ENCODE measurements around the gene VAC14.
"Not testable (repeated sequence)": the region's sequence is repeated elsewhere in the genome, so short reads cannot be mapped to it uniquely, and the experiment has no call there.

Gene VAC14

GRCh38 chr16:70676675-70677498 is 124.1 kb downstream of the VAC14 start:
- DNase-seq (ENCODE audit: insufficient read length, low spot score) (no peak), FAIRE-seq (no peak)
- no peak for TF ChIP-seq POU2F2 (IDR thresholded peaks at IDR 0.05; ENCODE audit: low read depth, low read length)
- no peak for TF ChIP-seq SPI1 (IDR thresholded peaks at IDR 0.05; ENCODE audit: low read depth, low read length)
- no peak for TF ChIP-seq POLR2AphosphoS5 (IDR thresholded peaks at IDR 0.05; ENCODE audit: low read depth, low read length)
- TF ChIP-seq PAX5 (IDR thresholded peaks at IDR 0.05; ENCODE audit: insufficient read depth, low read length, severe bottlenecking) = no peak
- no peak for TF ChIP-seq POLR2A (IDR thresholded peaks at IDR 0.05; ENCODE audit: low read depth, low read length)
- no peak for TF ChIP-seq TAF1 (IDR thresholded peaks at IDR 0.05; ENCODE audit: low read depth, low read length)

GRCh38 chr16:70675851-70676513 is 125.0 kb downstream of the VAC14 start:
- FAIRE-seq (no peak), DNase-seq (ENCODE audit: insufficient read length, low spot score) (no peak)
- TF ChIP-seq POU2F2 (IDR thresholded peaks at IDR 0.05; ENCODE audit: low read depth, low read length) (no peak), PAX5 (IDR thresholded peaks at IDR 0.05; ENCODE audit: insufficient read depth, low read length, severe bottlenecking) (no peak), TAF1 (IDR thresholded peaks at IDR 0.05; ENCODE audit: low read depth, low read length) (no peak), POLR2AphosphoS5 (IDR thresholded peaks at IDR 0.05; ENCODE audit: low read depth, low read length) (no peak), SPI1 (IDR thresholded peaks at IDR 0.05; ENCODE audit: low read depth, low read length) (no peak), POLR2A (IDR thresholded peaks at IDR 0.05; ENCODE audit: low read depth, low read length) (no peak)

DNA sequence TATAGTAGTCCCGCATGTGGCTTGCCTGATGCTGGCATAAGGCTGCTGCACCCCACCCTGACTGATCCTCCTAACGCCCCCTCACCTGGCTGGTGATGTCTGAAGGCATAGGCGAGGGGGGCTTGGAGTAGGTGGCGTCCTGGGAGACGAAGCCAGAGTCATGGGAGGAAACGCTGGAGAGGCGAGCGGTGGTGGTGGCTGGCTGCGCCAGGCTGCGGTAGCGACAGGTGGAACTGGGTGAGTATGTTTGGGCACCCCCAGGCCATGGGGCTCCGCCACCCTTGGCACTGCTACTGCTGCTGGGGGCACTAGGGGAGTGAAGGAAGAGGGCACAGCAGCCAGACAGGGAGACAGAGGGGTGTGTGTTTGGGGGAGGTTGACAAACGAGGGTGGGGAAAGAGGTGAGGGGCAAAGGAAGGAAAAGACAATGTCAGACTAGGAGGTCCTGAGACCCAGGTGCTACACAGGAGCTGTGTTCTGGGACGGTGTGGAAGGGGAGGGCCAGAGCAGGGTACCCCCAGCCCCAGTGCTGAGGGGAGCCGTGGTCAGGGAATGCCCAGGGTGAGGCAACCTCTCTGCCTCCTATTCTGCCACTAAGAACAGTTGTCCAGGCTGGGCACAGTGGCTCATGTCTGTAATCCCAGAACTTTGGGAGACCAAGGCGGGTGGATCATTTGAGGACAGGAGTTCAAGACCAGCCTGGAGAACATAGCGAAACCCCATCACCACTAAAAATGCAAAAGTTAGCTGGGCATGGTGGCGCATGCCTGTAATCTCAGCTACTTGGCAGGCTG is 126.5 kb downstream of the VAC14 start:
- no peak for FAIRE-seq
- DNase-seq (ENCODE audit: insufficient read length, low spot score) = no peak

GRCh38 chr16:70670938-70671337 is 130.0 kb downstream of the VAC14 start:
- not testable (repeated sequence) for FAIRE-seq; DNase-seq (ENCODE audit: insufficient read length, low spot score)

More for the DNA sequence above, 126.5 kb downstream of the VAC14 start:
- TF ChIP-seq SPI1 (IDR thresholded peaks at IDR 0.05; ENCODE audit: low read depth, low read length) = no peak
- TF ChIP-seq POLR2A (IDR thresholded peaks at IDR 0.05; ENCODE audit: low read depth, low read length) = no peak
- no peak for TF ChIP-seq POU2F2 (IDR thresholded peaks at IDR 0.05; ENCODE audit: low read depth, low read length)
- no peak for TF ChIP-seq PAX5 (IDR thresholded peaks at IDR 0.05; ENCODE audit: insufficient read depth, low read length, severe bottlenecking)
- no peak for TF ChIP-seq POLR2AphosphoS5 (IDR thresholded peaks at IDR 0.05; ENCODE audit: low read depth, low read length)
- TF ChIP-seq TAF1 (IDR thresholded peaks at IDR 0.05; ENCODE audit: low read depth, low read length) = no peak

- no peak for DNase-seq (ENCODE audit: insufficient read length, low spot score)
- no peak for TF ChIP-seq POLR2A (IDR thresholded peaks at IDR 0.05; ENCODE audit: low read depth, low read length)
- TF ChIP-seq POU2F2 (IDR thresholded peaks at IDR 0.05; ENCODE audit: low read depth, low read length) = no peak
- no peak for TF ChIP-seq PAX5 (IDR thresholded peaks at IDR 0.05; ENCODE audit: insufficient read depth, low read length, severe bottlenecking)
- no peak for FAIRE-seq
Measured at GRCh38 chr16:70670175-70670574, 130.8 kb downstream of the VAC14 start.

DNA sequence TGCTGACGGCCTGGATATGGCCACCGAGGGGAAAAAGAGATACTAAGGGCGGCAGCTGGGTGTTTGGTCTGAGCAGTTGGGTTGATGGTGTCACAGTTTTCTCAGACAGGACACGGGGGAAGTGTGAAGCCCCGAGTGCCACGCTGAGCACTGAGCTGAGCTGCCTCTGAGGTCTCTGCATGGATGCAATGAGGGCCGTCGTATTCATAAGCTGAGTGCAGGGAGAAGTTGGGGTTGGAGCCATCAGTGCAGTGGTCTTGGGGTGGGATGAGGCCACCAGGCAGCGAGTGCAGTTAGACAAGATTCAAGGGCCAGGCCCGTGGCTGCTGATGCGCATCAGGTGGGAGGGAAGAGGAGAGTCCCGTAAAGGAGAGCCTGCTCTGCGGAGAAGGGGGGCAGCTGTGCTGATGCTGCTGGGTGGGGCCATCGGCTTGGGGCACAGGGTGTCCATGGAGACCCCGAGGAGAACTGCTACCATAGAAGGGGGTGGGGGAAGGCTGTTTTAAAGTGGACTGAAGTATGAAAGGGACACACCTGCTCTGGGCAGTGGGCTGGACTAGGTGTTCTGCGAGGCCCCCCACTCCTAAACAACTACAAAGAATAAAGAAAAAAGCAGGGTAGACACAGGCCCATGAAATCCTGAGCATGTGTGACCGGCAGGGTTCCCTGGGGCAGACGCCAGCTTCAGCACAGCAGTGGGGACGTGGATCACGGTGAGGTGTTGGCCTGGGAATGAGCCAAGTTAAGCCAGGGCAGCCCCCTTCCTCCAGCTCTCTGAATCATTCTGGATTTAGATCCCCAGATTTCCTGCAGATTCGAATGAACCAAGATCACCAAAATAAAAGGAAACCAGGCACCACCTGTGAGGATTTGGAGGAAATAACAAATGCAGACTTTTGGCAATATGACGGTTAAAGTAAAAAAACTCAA is 134.9 kb downstream of the VAC14 start:
- TF ChIP-seq SPI1 (IDR thresholded peaks at IDR 0.05; ENCODE audit: low read depth, low read length) (no peak), PAX5 (IDR thresholded peaks at IDR 0.05; ENCODE audit: insufficient read depth, low read length, severe bottlenecking) (no peak), POU2F2 (IDR thresholded peaks at IDR 0.05; ENCODE audit: low read depth, low read length) (no peak), TAF1 (IDR thresholded peaks at IDR 0.05; ENCODE audit: low read depth, low read length) (no peak)
- DNase-seq (ENCODE audit: insufficient read length, low spot score) (peak; percentile 4), FAIRE-seq (no peak)

GRCh38 chr16:70665113-70665694 is 135.8 kb downstream of the VAC14 start:
- FAIRE-seq = no peak
- no peak for TF ChIP-seq SPI1 (IDR thresholded peaks at IDR 0.05; ENCODE audit: low read depth, low read length)
- no peak for TF ChIP-seq POLR2AphosphoS5 (IDR thresholded peaks at IDR 0.05; ENCODE audit: low read depth, low read length)
- TF ChIP-seq POU2F2 (IDR thresholded peaks at IDR 0.05; ENCODE audit: low read depth, low read length) = no peak
- no peak for TF ChIP-seq POLR2A (IDR thresholded peaks at IDR 0.05; ENCODE audit: low read depth, low read length)
- no peak for TF ChIP-seq PAX5 (IDR thresholded peaks at IDR 0.05; ENCODE audit: insufficient read depth, low read length, severe bottlenecking)
- peak; percentile 7 for DNase-seq (ENCODE audit: insufficient read length, low spot score)

DNA sequence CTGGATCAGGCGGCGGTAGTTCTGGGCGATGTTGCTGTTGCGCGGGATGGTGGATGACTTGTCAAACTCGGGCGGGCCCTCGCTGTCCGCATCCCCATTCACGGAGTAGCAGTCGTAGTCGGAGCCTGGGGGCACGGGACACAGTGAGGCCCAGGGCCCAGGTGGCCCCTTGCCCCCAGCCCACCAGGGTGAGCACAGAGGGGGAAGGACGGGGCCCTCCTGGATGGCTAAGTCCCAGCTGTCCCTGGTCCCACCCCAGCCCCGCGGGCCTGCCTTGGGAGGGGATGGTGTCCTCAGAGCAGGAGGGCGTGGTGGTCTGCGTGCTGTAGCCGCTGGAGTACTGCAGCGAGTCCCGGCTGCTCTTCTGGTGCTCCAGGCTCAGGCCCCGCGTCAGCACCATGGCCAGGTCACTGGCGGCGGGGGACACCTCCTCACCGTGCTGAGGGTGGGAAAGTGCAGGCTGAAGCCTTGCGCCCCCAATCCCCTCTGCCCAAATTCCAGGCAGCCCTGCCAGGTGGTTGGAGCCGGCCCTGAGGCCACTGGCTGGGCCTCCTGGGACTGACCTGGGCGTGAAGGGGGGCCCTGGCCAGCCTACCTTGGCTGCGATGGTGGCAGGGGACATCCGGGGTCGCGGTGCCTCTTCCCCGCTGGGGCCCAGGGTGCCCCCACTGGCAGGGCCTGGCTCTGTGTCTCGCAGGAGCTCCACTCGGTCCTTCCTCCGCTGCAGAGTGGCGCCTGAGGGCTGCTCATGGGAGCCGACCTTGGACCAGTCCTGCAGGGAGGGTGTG is 136.4 kb downstream of the VAC14 start:
- FAIRE-seq (no peak), DNase-seq (ENCODE audit: insufficient read length, low spot score) (peak; percentile 15)
- TF ChIP-seq POU2F2 (IDR thresholded peaks at IDR 0.05; ENCODE audit: low read depth, low read length) (no peak), PAX5 (IDR thresholded peaks at IDR 0.05; ENCODE audit: insufficient read depth, low read length, severe bottlenecking) (no peak), POLR2AphosphoS5 (IDR thresholded peaks at IDR 0.05; ENCODE audit: low read depth, low read length) (no peak), POLR2A (IDR thresholded peaks at IDR 0.05; ENCODE audit: low read depth, low read length) (no peak), TAF1 (IDR thresholded peaks at IDR 0.05; ENCODE audit: low read depth, low read length) (no peak), SPI1 (IDR thresholded peaks at IDR 0.05; ENCODE audit: low read depth, low read length) (no peak)

Measured in GM12891 (cell line).